K562 (cell line): ENCODE data around the gene SLC6A20. TPM values are rescaled to one million over a fixed set of nuclear protein-coding genes. Genes with fewer than 3 reads are reported as not detected.

Source experiments
- CREB3 ChIP-seq: fragments of 450-650 bp; conservative IDR thresholded peaks from 2 replicates; pipeline ENCODE4 v1.6.1; 2016; ENCODE audit warnings: missing genetic modification characterization, low read depth, mild to moderate bottlenecking, missing compliant biosample characterization, moderate library complexity
- FOXJ2 ChIP-seq: fragments of 200-800 bp; sonication (Bioruptor generic); IDR thresholded peaks from 2 replicates; pipeline ENCODE4 v1.6.1; 2016; ENCODE audit warnings: missing genetic modification characterization, missing compliant biosample characterization
- MYC ChIP-seq, 2 experiments: fragments of 250-450 bp in 1 of 2; sonication (Bioruptor Pico) in 1 of 2; IDR thresholded peaks; 2 replicates each; pipeline versions ENCODE4 v1.5.1 to v1.6.1; 2012 to 2021; ENCODE audit warnings: low read depth in 2 of 2, borderline replicate concordance in 1 of 2, improper control_type of control experiment in 1 of 2, low read length in 1 of 2, mild to moderate bottlenecking in 1 of 2, moderate library complexity in 1 of 2
- NFXL1 ChIP-seq: fragments of 450-650 bp; formaldehyde crosslinking; IDR thresholded peaks from 2 replicates; pipeline ENCODE4 v1.4.0; 2021; ENCODE audit warnings: mild to moderate bottlenecking
- RAD21 ChIP-seq, 2 experiments: fragments of 250-450 bp in 1 of 2; fragments of 450-650 bp in 1 of 2; sonication (Bioruptor Pico) in 1 of 2; formaldehyde crosslinking in 1 of 2; IDR thresholded peaks in 1 of 2; conservative IDR thresholded peaks in 1 of 2; 2 replicates each; pipeline versions ENCODE4 v1.4.0 to v1.8.0; 2020 to 2022; ENCODE audit warnings: mild to moderate bottlenecking in 2 of 2, moderate library complexity in 1 of 2
- RB1 ChIP-seq: fragments of 450-650 bp; IDR thresholded peaks from 2 replicates; pipeline ENCODE4 v1.6.1; 2017; ENCODE audit warnings: low read depth, mild to moderate bottlenecking
- TFE3 ChIP-seq: fragments of 450-650 bp; formaldehyde crosslinking; IDR thresholded peaks from 2 replicates; pipeline ENCODE4 v1.4.0; 2020; ENCODE audit warnings: mild to moderate bottlenecking, mixed read lengths
- ZNF224 ChIP-seq: sonication (generic); formaldehyde crosslinking; IDR thresholded peaks from 2 replicates; pipeline ENCODE4 v1.8.0; 2022; ENCODE audit warnings: mild to moderate bottlenecking, missing genetic modification reagents
- ZNF274 ChIP-seq: IDR thresholded peaks from 2 replicates; pipeline ENCODE4 v1.6.1; 2011; ENCODE audit warnings: low read depth, mild to moderate bottlenecking, low read length, moderate library complexity, borderline replicate concordance
- ZNF316 ChIP-seq: fragments of 450-650 bp; IDR thresholded peaks from 2 replicates; pipeline ENCODE4 v1.6.1; 2016
- ZNF324 ChIP-seq: fragments of 250-450 bp; sonication (Bioruptor Pico); IDR thresholded peaks from 2 replicates; pipeline ENCODE4 v1.4.0; 2020; ENCODE audit warnings: mild to moderate bottlenecking
- ZNF695 ChIP-seq: fragments of 450-650 bp; formaldehyde crosslinking; IDR thresholded peaks from 2 replicates; pipeline ENCODE4 v1.4.0; 2020; ENCODE audit warnings: mild to moderate bottlenecking, moderate library complexity
- ZNF766 ChIP-seq: fragments of 200-800 bp; sonication (Bioruptor generic); conservative IDR thresholded peaks from 2 replicates; pipeline ENCODE4 v1.6.1; 2016; ENCODE audit warnings: missing genetic modification characterization, missing compliant biosample characterization
- polyA plus RNA-seq, 8 experiments: library from polyadenylated mRNA; depleted of rRNA in 4 of 8; stranded (reverse) in 5 of 8; unstranded in 3 of 8; fragments of >200 nt; fragmentation: Nextera tagmentation in 2 of 8; fragmentation: Illumina TruSeq in 1 of 8; extraction: Ambion mirVana in 2 of 8; extraction: Trizol in 1 of 8; gene quantifications; 2 replicates each; pipeline versions ENCODE4 v1.2.1 to v1.2.3, GENCODE V29; 2011 to 2014; ENCODE audit warnings: inconsistent platforms in 1 of 8, missing spikeins in 1 of 8
- total RNA-seq, 7 experiments: library from RNA; depleted of rRNA in 6 of 7; stranded (reverse); fragments of >200 nt in 6 of 7; fragmentation: Illumina TruSeq in 2 of 7; extraction: Trizol in 2 of 7; gene quantifications; 2 replicates each; pipeline versions ENCODE4 v1.2.1 to v1.2.3, GENCODE V29; 2011 to 2021; ENCODE audit warnings: low replicate concordance in 1 of 7
- TF ChIP-seq, protein P1 (sequence below): fragments of 150-350 bp; conservative IDR thresholded peaks from 2 replicates; pipeline ENCODE4 v1.6.1; 2014; ENCODE audit warnings: low read length
- TF ChIP-seq, protein P2 (sequence below): fragments of 250-450 bp; sonication (Bioruptor Pico); IDR thresholded peaks from 2 replicates; pipeline ENCODE4 v1.8.0; 2021; ENCODE audit warnings: moderate library complexity, mild to moderate bottlenecking, inconsistent platforms
- TF ChIP-seq, protein P3 (sequence below), 2 experiments: fragments of 450-650 bp; IDR thresholded peaks; 2 replicates each; pipeline ENCODE4 v1.6.1; 2018; ENCODE audit warnings: mild to moderate bottlenecking in 2 of 2, low read depth in 1 of 2; ENCODE audit not compliant: partially characterized antibody in 2 of 2

The SLC6A20 gene
- total and polyA plus RNA-seq, 9 of the 15 experiments (the other 6 are each of a cell fraction or from before 2014, with no cell fraction given), result not detected

DNA sequence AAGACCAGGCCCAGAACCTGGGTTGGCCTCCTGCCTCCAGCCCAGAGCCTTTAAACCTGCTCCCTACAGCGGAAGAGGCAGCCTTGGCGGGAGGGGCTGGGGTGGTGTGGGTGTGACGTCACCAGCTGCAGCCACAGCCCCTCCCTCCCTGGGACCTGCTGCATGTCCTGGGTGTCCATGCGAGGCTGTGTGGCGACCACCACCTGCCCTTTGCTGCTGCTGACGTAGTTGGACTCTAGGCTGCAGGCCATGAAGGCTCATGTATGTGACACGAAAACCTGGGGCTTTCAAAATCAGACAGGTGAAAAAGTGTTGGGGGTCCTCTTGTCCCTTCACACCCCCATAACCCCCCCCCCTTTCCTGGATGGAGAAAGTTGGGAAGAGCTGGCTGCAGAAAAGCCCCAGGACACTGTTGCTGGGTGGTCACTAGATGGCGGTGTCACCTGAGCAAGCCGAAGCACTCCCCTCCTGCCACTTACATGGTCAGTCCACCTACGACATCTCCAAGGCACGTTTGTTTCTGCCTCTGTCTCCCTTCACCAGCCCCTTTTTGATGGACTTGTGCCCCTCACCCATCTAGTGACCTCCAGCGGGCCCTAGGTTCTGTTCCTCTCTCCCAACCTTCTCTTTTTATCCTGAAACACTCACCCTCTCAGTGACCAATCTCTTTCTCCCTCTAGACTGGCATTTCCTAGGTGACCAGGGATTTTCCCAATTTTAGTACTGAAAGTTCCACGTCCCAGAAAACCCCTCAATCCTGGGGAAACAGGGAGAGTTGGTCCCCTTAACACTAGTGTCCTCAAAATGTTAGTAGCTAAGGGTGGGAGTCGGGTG, 35.2 kb downstream of the SLC6A20 start (continued):
- no peak for TF ChIP-seq TFE3
- no peak for TF ChIP-seq ZNF324 (CRISPR knock-in tag)
- TF ChIP-seq ZNF695 (CRISPR knock-in tag), result no peak
- TF ChIP-seq ZNF766 (CRISPR knock-in tag), result no peak
- TF ChIP-seq CREB3 (tag), result no peak
- 0 out of 2 replicates have a peak, but pooled peaks have one; percentile 20 for TF ChIP-seq MYC (IDR thresholded peaks at IDR 0.05; ENCODE audit: low read depth, low read length)
- TF ChIP-seq MYC (CRISPR knock-in tag; IDR thresholded peaks at IDR 0.05; ENCODE audit: borderline replicate concordance, low read depth), result no peak
- TF ChIP-seq, protein P1, sequence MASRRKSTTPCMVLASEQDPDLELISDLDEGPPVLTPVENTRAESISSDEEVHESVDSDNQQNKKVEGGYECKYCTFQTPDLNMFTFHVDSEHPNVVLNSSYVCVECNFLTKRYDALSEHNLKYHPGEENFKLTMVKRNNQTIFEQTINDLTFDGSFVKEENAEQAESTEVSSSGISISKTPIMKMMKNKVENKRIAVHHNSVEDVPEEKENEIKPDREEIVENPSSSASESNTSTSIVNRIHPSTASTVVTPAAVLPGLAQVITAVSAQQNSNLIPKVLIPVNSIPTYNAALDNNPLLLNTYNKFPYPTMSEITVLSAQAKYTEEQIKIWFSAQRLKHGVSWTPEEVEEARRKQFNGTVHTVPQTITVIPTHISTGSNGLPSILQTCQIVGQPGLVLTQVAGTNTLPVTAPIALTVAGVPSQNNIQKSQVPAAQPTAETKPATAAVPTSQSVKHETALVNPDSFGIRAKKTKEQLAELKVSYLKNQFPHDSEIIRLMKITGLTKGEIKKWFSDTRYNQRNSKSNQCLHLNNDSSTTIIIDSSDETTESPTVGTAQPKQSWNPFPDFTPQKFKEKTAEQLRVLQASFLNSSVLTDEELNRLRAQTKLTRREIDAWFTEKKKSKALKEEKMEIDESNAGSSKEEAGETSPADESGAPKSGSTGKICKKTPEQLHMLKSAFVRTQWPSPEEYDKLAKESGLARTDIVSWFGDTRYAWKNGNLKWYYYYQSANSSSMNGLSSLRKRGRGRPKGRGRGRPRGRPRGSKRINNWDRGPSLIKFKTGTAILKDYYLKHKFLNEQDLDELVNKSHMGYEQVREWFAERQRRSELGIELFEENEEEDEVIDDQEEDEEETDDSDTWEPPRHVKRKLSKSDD, result no peak
- TF ChIP-seq NFXL1 (CRISPR knock-in tag), result no peak
- TF ChIP-seq, protein P2, sequence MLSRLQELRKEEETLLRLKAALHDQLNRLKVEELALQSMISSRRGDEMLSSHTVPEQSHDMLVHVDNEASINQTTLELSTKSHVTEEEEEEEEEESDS (CRISPR knock-in tag), result no peak
- TF ChIP-seq FOXJ2 (tag), result 0 out of 2 replicates have a peak, but pooled peaks have one; percentile 24
- peak; percentile 18; the same call in 1 of the 2 replicates for TF ChIP-seq RB1
- TF ChIP-seq ZNF316, result no peak
- no peak for TF ChIP-seq ZNF274
- 0 out of 2 replicates have a peak, but pooled peaks have one; percentile 35 for TF ChIP-seq ZNF224 (CRISPR knock-in tag)
- TF ChIP-seq, protein P3, sequence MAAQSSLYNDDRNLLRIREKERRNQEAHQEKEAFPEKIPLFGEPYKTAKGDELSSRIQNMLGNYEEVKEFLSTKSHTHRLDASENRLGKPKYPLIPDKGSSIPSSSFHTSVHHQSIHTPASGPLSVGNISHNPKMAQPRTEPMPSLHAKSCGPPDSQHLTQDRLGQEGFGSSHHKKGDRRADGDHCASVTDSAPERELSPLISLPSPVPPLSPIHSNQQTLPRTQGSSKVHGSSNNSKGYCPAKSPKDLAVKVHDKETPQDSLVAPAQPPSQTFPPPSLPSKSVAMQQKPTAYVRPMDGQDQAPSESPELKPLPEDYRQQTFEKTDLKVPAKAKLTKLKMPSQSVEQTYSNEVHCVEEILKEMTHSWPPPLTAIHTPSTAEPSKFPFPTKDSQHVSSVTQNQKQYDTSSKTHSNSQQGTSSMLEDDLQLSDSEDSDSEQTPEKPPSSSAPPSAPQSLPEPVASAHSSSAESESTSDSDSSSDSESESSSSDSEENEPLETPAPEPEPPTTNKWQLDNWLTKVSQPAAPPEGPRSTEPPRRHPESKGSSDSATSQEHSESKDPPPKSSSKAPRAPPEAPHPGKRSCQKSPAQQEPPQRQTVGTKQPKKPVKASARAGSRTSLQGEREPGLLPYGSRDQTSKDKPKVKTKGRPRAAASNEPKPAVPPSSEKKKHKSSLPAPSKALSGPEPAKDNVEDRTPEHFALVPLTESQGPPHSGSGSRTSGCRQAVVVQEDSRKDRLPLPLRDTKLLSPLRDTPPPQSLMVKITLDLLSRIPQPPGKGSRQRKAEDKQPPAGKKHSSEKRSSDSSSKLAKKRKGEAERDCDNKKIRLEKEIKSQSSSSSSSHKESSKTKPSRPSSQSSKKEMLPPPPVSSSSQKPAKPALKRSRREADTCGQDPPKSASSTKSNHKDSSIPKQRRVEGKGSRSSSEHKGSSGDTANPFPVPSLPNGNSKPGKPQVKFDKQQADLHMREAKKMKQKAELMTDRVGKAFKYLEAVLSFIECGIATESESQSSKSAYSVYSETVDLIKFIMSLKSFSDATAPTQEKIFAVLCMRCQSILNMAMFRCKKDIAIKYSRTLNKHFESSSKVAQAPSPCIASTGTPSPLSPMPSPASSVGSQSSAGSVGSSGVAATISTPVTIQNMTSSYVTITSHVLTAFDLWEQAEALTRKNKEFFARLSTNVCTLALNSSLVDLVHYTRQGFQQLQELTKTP (IDR thresholded peaks at IDR 0.05; ENCODE audit: low read depth in 1 of 2, partially characterized antibody in 2 of 2), result no peak
- TF ChIP-seq RAD21 (CRISPR knock-in tag; conservative IDR thresholded peaks at IDR 0.05 in 1 of 2, IDR thresholded peaks at IDR 0.05 in 1 of 2), result peak; percentile 81 to 93
